Right lobe of liver (tissue), 6 donors: ENCODE results near the gene UBE2R2. TPM values are rescaled to one million over a fixed set of nuclear protein-coding genes. Genes with fewer than 3 reads are reported as not detected.

Experiments
- ATAC-seq, 4 donors: fragments of 200-7000 bp; cut with Tn5 transposase; one replicate each; pipeline ENCODE4 v1.9.1; 2020; ENCODE audit warnings: mild to moderate bottlenecking in 4 of 4, moderate library complexity in 4 of 4
- DNase-seq, 3 donors: peaks; one replicate each; pipeline ENCODE4 v3.0.0-alpha.2; 2020
- H3K27ac ChIP-seq, 3 donors: fragments of 200-600 bp; one replicate each; pipeline ENCODE4 v1.8.0; 2022
- H3K27me3 ChIP-seq, 2 donors: fragments of 200-600 bp; one replicate each; pipeline ENCODE4 v1.8.0; 2022
- H3K36me3 ChIP-seq, 4 donors: fragments of 200-600 bp; sonication (generic) in 1 of 4; one replicate each; pipeline versions ENCODE4 v1.5.1 to v1.8.0; 2017 to 2022; ENCODE audit warnings: control low read depth in 1 of 4
- H3K4me1 ChIP-seq, 4 donors: fragments of 200-600 bp; sonication (generic) in 1 of 4; one replicate each; pipeline versions ENCODE4 v1.5.1 to v1.8.0; 2017 to 2022; ENCODE audit warnings: control low read depth in 1 of 4
- H3K4me3 ChIP-seq, 3 donors: fragments of 200-600 bp; one replicate each; pipeline ENCODE4 v1.8.0; 2022
- H3K9me3 ChIP-seq, 4 donors: fragments of 200-600 bp; sonication (generic) in 1 of 4; one replicate each; pipeline versions ENCODE4 v1.5.1 to v1.8.0; 2017 to 2022; ENCODE audit warnings: control low read depth in 1 of 4
- POLR2A ChIP-seq: fragments of 450-650 bp; IDR thresholded peaks from one replicate; pipeline ENCODE4 v1.6.1; 2017; ENCODE audit warnings: antibody characterized with exemption, mild to moderate bottlenecking
- WGBS: methylation state at CpG from one replicate; pipeline ENCODE4 v1.1.6; 2018; ENCODE audit warnings: low coverage, low lambda C conversion rate; ENCODE audit not compliant: insufficient coverage; ENCODE audit errors: missing lambda C conversion rate; 5-methylcytosine and 5-hydroxymethylcytosine counted together
- intact Hi-C, 2 donors: fragments of 100-400 bp; cut with DNase I; formaldehyde crosslinking; loops; one replicate each; pipeline versions ENCODE4 v1.11.2 to v1.14.1; 2022
- total RNA-seq, 6 experiments: library from RNA; depleted of rRNA in 2 of 6; stranded (reverse); fragments of >200 nt in 2 of 6; fragmentation: NEBNext Ultra II Directional in 3 of 6; extraction: Animal tissue kit (Norgen Biotek cat#: 25700) in 3 of 6; gene quantifications; one replicate each; pipeline versions ENCODE4 v1.1.0 to v1.2.4, GENCODE V29; 2016 to 2023
- TF ChIP-seq, protein P1 (sequence below), 4 donors: fragments of 200-600 bp in 3 of 4; fragments of 450-650 bp in 1 of 4; IDR thresholded peaks; one replicate each; pipeline versions ENCODE4 v1.5.1 to v1.8.0; 2016 to 2022; ENCODE audit warnings: antibody characterized with exemption in 4 of 4, mild to moderate bottlenecking in 2 of 4
- donor health status: DM: no; HTN: yes; CAD: no.
- donor health status: DM: no; HTN: no; CAD: no.
- donor health status: DM: no; HTN: no; CAD: no.
- donor health status: DM: no; HTN: yes; CAD: no.
- donor health status: DM: no; HTN: yes; CAD: no.

The UBE2R2 gene
- total RNA-seq, 6 experiments from 2014 or later = 21.1 to 27.4 (median 21.8) TPM

DNA sequence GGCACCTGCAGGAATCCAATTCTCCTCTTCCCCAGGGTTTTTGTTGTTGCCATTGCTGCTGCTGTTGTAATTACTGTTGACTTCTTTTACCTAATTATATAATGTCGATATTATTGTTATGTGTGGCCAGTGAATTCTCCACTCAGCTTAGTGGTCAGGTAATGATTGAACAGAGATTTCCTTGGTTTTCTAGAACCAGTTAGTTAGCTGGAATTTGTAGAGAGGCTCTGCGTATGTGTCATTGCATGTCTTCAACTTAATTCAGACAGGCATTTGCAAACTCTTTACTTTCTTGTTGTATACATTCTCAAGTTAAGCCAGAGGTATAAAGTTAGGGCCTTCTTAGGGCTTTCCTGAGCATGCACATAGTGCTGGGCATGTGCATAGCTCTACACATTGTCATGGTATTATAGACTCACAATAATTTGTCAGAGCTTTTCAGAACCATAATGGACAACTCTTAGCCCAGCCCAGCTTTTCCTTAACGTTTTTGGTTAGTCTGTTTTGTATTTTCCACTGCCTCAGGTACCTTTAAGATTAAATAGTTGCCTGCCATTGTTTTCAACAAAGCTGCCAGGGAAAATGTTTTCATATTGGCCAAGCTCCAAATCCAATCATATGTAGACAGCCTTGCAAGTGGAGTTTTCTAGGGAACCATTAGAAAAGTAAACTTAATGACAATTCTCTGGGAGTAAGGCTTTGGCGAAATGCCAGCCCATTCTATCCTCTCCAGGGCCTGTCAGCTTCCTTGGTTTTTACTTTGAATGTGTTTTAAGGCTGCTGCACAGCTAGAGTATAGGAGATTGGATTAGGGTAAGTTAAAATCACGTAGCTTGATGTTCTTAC is 68.1 kb downstream of the UBE2R2 start:
- Histone ChIP-seq H3K27me3 (no peaks in the 10 kb centered on the region), H3K4me1 (peaks cover 0 to 15% (median 2%) of the 10 kb centered on the region in 4 donors), H3K36me3 (peaks cover 0 to 3% (median 0%) of the 10 kb centered on the region in 4 donors), H3K9me3 (no peaks in the 10 kb centered on the region), H3K4me3 (no peak overlapping the region), H3K27ac (no peak overlapping the region)
- intact Hi-C loops = no loop called here
- no peak for DNase-seq
- ATAC-seq = peak in 3 of 4 donors; percentile 16 to 49 (median 45)
- 53% methylated on average over 5 of the region's 5 CpGs for WGBS
- TF ChIP-seq, protein P1, sequence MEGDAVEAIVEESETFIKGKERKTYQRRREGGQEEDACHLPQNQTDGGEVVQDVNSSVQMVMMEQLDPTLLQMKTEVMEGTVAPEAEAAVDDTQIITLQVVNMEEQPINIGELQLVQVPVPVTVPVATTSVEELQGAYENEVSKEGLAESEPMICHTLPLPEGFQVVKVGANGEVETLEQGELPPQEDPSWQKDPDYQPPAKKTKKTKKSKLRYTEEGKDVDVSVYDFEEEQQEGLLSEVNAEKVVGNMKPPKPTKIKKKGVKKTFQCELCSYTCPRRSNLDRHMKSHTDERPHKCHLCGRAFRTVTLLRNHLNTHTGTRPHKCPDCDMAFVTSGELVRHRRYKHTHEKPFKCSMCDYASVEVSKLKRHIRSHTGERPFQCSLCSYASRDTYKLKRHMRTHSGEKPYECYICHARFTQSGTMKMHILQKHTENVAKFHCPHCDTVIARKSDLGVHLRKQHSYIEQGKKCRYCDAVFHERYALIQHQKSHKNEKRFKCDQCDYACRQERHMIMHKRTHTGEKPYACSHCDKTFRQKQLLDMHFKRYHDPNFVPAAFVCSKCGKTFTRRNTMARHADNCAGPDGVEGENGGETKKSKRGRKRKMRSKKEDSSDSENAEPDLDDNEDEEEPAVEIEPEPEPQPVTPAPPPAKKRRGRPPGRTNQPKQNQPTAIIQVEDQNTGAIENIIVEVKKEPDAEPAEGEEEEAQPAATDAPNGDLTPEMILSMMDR (IDR thresholded peaks at IDR 0.05) = no peak
- no peak for TF ChIP-seq POLR2A

DNA sequence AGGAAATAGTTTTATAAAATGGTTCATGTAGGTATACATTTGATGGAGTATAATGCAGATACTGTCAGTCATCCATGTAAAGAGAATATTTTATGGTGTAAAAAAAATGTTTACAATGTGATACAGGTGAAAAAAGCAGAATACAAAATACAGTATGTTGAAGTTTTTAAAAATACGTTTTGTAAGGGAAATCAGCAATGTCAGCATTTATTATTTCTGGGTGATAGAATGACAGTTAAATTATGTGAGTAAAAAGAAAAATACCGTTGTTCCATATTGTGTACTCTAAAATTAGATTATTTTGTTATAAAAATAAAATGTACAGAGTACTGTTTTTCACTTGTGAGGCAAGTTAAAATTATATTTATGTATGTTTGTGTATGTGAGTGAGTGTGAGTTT is 69.0 kb downstream of the UBE2R2 start:
- H3K27ac ChIP-seq = no peak overlapping the region
- ATAC-seq = no peak
- intact Hi-C loops = no loop called here
- WGBS = 55% methylated on average over 2 of the region's 2 CpGs
- TF ChIP-seq, protein P1 (IDR thresholded peaks at IDR 0.05) = no peak
- TF ChIP-seq POLR2A = no peak
- peaks cover 0 to 15% (median 2%) of the 10 kb centered on the region in 4 donors for H3K4me1 ChIP-seq
- peaks cover 0 to 4% (median 0%) of the 10 kb centered on the region in 4 donors for H3K36me3 ChIP-seq
- H3K9me3 ChIP-seq = no peaks in the 10 kb centered on the region
- no peak overlapping the region for H3K4me3 ChIP-seq
- DNase-seq = no peak
- no peaks in the 10 kb centered on the region for H3K27me3 ChIP-seq

DNA sequence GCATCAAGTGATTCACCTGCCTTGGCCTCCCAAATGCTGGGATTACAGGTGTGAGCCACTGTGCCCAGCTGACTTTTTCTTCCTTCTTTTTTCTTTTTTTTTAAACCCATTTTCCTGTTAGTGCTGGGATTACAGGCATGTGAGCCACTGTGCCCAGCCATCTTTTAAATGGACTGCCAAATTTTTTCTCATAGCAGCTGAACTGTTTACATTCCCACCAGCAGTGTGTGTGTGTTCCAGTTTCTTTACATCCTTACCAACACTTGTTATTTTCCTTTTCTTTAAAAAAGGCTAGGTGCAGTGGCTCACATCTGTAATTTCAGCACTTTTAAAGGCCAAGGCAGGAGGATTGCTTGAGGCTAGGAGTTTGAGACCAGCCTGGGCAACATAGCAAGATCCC is 76.9 kb downstream of the UBE2R2 start:
- H3K27ac ChIP-seq = no peak overlapping the region
- intact Hi-C loops = no loop called here
- H3K27me3 ChIP-seq = no peaks in the 10 kb centered on the region
- H3K4me3 ChIP-seq = no peak overlapping the region
- DNase-seq (no peak), ATAC-seq (no peak)
- no peaks in the 10 kb centered on the region for H3K9me3 ChIP-seq
- H3K36me3 ChIP-seq = peaks cover 0 to 9% (median 0%) of the 10 kb centered on the region in 4 donors
- no peaks in the 10 kb centered on the region for H3K4me1 ChIP-seq
- TF ChIP-seq, protein P1 (IDR thresholded peaks at IDR 0.05) = no peak
- no peak for TF ChIP-seq POLR2A

DNA sequence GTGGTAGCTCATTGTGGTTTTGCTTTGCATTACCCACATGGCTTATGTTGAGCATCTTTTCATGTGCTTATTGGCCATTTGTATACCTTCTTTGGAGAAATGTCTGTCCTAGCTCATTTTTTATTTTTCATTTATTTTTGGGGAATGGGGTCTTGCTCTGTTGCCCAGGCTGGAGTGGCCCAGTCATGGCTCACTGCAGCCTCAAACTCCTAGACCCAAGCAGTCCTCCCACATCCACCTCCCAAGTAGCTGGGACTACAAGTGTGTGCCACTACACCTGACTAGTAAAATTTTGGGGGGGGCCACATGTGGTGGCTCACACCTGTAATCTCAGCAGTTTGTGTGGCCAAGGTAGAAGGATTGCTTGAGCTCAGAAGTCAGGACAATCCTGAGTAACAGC is 77.4 kb downstream of the UBE2R2 start:
- H3K36me3 ChIP-seq = peaks cover 0 to 9% (median 0%) of the 10 kb centered on the region in 4 donors
- H3K27me3 ChIP-seq = no peaks in the 10 kb centered on the region
- TF ChIP-seq, protein P1 (IDR thresholded peaks at IDR 0.05) = no peak
- TF ChIP-seq POLR2A = no peak
- no peak overlapping the region for H3K27ac ChIP-seq
- no peaks in the 10 kb centered on the region for H3K9me3 ChIP-seq
- DNase-seq (no peak), ATAC-seq (no peak)
- no peak overlapping the region for H3K4me3 ChIP-seq
- intact Hi-C loops = no loop called here
- H3K4me1 ChIP-seq = no peaks in the 10 kb centered on the region
